ENCODE data around the gene CHCHD3. TPM values are rescaled to one million over a fixed set of nuclear protein-coding genes. Genes with fewer than 3 reads are reported as not detected.

Gene CHCHD3
- total and polyA plus RNA-seq, 9 of the 15 experiments (the other 6 are each of a cell fraction or from before 2014, with no cell fraction given) = 66.2 to 279 (median 204) TPM

GRCh38 chr7:133021196-133021595 is 60.7 kb downstream of the CHCHD3 start:
- no peaks in the 10 kb centered on the region for H3K9me1 ChIP-seq (ENCODE audit: control insufficient read depth, insufficient read depth, low read length)
- H3K9ac ChIP-seq (ENCODE audit: insufficient read depth in 1 of 2, low read depth in 2 of 2, low read length in 2 of 2) = no peak overlapping the region
- FAIRE-seq (no peak), DNase-seq (ENCODE audit: extremely low read depth in 1 of 4, low spot score in 3 of 4) (no peak), ATAC-seq (no peak)
- no peak overlapping the region for H3K4me3 ChIP-seq
- BruUV-seq (replicated peaks) = no TSS peak
- in situ Hi-C loops (cut with MboI) = no loop called here
- H4K20me1 ChIP-seq (replicated peaks; ENCODE audit: control insufficient read depth, insufficient read depth, low read length) = no peaks in the 10 kb centered on the region
- H3K36me3 ChIP-seq (ENCODE audit: control insufficient read depth, insufficient read depth, low read length) = peaks cover 60% of the 10 kb centered on the region
- TF ChIP-seq SAP30 (IDR thresholded peaks at IDR 0.05; ENCODE audit: borderline replicate concordance, insufficient read depth, low read depth, low read length, poor library complexity, severe bottlenecking) (no peak), ZNF212 (CRISPR knock-in tag; IDR thresholded peaks at IDR 0.05) (no peak), ZNF639 (CRISPR knock-in tag; conservative IDR thresholded peaks at IDR 0.05 in 1 of 2, IDR thresholded peaks at IDR 0.05 in 1 of 2) (no peak), NCOA2 (IDR thresholded peaks at IDR 0.05; ENCODE audit: partially characterized antibody in 2 of 2) (no peak), HNRNPLL (IDR thresholded peaks at IDR 0.05; ENCODE audit: low read depth, low read length, poor library complexity, severe bottlenecking) (no peak), STAG1 (CRISPR knock-in tag; IDR thresholded peaks at IDR 0.05; ENCODE audit: borderline replicate concordance) (no peak), PHF20 (IDR thresholded peaks at IDR 0.05; ENCODE audit: partially characterized antibody) (no peak), ZNF124 (CRISPR knock-in tag; IDR thresholded peaks at IDR 0.05) (no peak), RB1 (IDR thresholded peaks at IDR 0.05; ENCODE audit: low read depth) (no peak), ARID1B (IDR thresholded peaks at IDR 0.05) (no peak), CEBPG (CRISPR knock-in tag; IDR thresholded peaks at IDR 0.05) (no peak), CEBPG (tag; conservative IDR thresholded peaks at IDR 0.05 in 1 of 2, IDR thresholded peaks at IDR 0.05 in 1 of 2) (no peak), PHB2 (IDR thresholded peaks at IDR 0.05; ENCODE audit: low read depth) (no peak), NCOA6 (IDR thresholded peaks at IDR 0.05) (no peak), CUX1 (CRISPR knock-in tag; IDR thresholded peaks at IDR 0.05) (no peak), JUNB (CRISPR knock-in tag; conservative IDR thresholded peaks at IDR 0.05) (no peak), ZNF436 (CRISPR knock-in tag; IDR thresholded peaks at IDR 0.05) (no peak)
- H3K4me1 ChIP-seq (replicated peaks in 1 of 2; ENCODE audit: control insufficient read depth in 2 of 2, insufficient read depth in 2 of 2, low read length in 2 of 2) = peaks cover 0 to 7% of the 10 kb centered on the region in 2 experiments; a peak in 3 of 5 replicates
- H3K9me3 ChIP-seq (replicated peaks; ENCODE audit: control insufficient read depth, insufficient read depth, low read depth, low read length) = no peaks in the 10 kb centered on the region
- intact Hi-C loops (cut with micrococcal nuclease) = no loop called here
- H3K27me3 ChIP-seq (ENCODE audit: control insufficient read depth in 2 of 2, insufficient read depth in 2 of 2, low read length in 2 of 2) = no peaks in the 10 kb centered on the region
- ChIA-PET POLR2A (interaction anchor here (0.6 to 1.0 kb wide), 2 partner anchors 19 to 23 kb away, joined by 3 to 8 read pairs; no protein-coding TSS in a partner anchor), CTCF (ENCODE audit: low intra/inter-chr PET ratio) (no interaction called here)
- H3K4me2 ChIP-seq (ENCODE audit: insufficient read depth, low read length) = no peak overlapping the region
- H3K79me2 ChIP-seq (ENCODE audit: control insufficient read depth, insufficient read depth, low read length) = peaks cover 41% of the 10 kb centered on the region
- whole genome bisulfite sequencing (ENCODE audit: insufficient coverage, low coverage, missing lambda C conversion rate) = 82% methylated on average over 3 of the region's 3 CpGs
- H2AFZ ChIP-seq (ENCODE audit: low read depth, low read length) = no peak overlapping the region
- no peak overlapping the region for H3K27ac ChIP-seq (ENCODE audit: extremely low read depth, low read depth, low read length)

Measured in K562 (cell line).